HepG2 (cell line): Measurements from ENCODE around the gene RER1. TPM values are rescaled to one million over a fixed set of nuclear protein-coding genes. Genes with fewer than 3 reads are reported as not detected.

Source experiments
- ATAD3A ChIP-seq: sonication (generic); formaldehyde crosslinking; IDR thresholded peaks from 2 replicates; pipeline ENCODE4 v1.4.0; 2020; ENCODE audit warnings: missing genetic modification reagents
- EHMT2 ChIP-seq: fragments of 200-600 bp; sonication (generic); IDR thresholded peaks from 2 replicates; pipeline ENCODE4 v1.7.0; 2017; ENCODE audit warnings: antibody characterized with exemption, low read depth, low read length, borderline replicate concordance
- ELF3 ChIP-seq: IDR thresholded peaks from 2 replicates; pipeline ENCODE4 v1.6.1; 2016; ENCODE audit warnings: missing genetic modification reagents, missing compliant biosample characterization
- ETV5 ChIP-seq: IDR thresholded peaks from 2 replicates; pipeline ENCODE4 v1.6.1; 2018; ENCODE audit warnings: missing biosample characterization, missing genetic modification reagents, inconsistent platforms, borderline replicate concordance
- GLI4 ChIP-seq: sonication (generic); formaldehyde crosslinking; IDR thresholded peaks from 2 replicates; pipeline ENCODE4 v1.5.1; 2020; ENCODE audit warnings: missing genetic modification reagents, mild to moderate bottlenecking, moderate library complexity, borderline replicate concordance
- HHEX ChIP-seq: IDR thresholded peaks from 2 replicates; pipeline ENCODE4 v1.6.1; 2016; ENCODE audit warnings: control low read depth
- MATR3 ChIP-seq: sonication (generic); formaldehyde crosslinking; IDR thresholded peaks from 2 replicates; pipeline ENCODE4 v1.4.0; 2020; ENCODE audit warnings: missing genetic modification reagents
- MXD3 ChIP-seq: IDR thresholded peaks from 2 replicates; pipeline ENCODE4 v1.6.1; 2016; ENCODE audit warnings: mild to moderate bottlenecking, missing biosample characterization, missing genetic modification reagents
- NFRKB ChIP-seq: fragments of 450-650 bp; IDR thresholded peaks from 2 replicates; pipeline ENCODE4 v1.6.1; 2017
- PITX1 ChIP-seq: sonication (generic); formaldehyde crosslinking; IDR thresholded peaks from 2 replicates; pipeline ENCODE4 v1.5.1; 2020; ENCODE audit warnings: mild to moderate bottlenecking, missing genetic modification reagents
- SMARCC2 ChIP-seq: fragments of 450-650 bp; IDR thresholded peaks from 2 replicates; pipeline ENCODE4 v1.6.1; 2017; ENCODE audit warnings: antibody characterized with exemption, mild to moderate bottlenecking
- TIGD3 ChIP-seq: sonication (generic); formaldehyde crosslinking; IDR thresholded peaks from 2 replicates; pipeline ENCODE4 v1.5.1; 2020; ENCODE audit warnings: mild to moderate bottlenecking, missing genetic modification reagents, borderline replicate concordance
- ZFAT ChIP-seq: sonication (generic); formaldehyde crosslinking; conservative IDR thresholded peaks from 2 replicates; pipeline ENCODE4 v1.8.1; 2023; ENCODE audit warnings: missing genetic modification reagents, inconsistent platforms
- ZMYM2 ChIP-seq: sonication (generic); formaldehyde crosslinking; IDR thresholded peaks from 2 replicates; pipeline ENCODE4 v1.8.0; 2022; ENCODE audit warnings: mild to moderate bottlenecking, missing genetic modification reagents
- ZNF143 ChIP-seq: sonication (generic); formaldehyde crosslinking; IDR thresholded peaks from 2 replicates; pipeline ENCODE4 v1.4.0; 2020; ENCODE audit warnings: missing genetic modification reagents
- ZNF282 ChIP-seq: fragments of 450-650 bp; IDR thresholded peaks from 2 replicates; pipeline ENCODE4 v1.6.1; 2018; ENCODE audit not compliant: partially characterized antibody
- ZNF367 ChIP-seq: sonication (generic); formaldehyde crosslinking; IDR thresholded peaks from 2 replicates; pipeline ENCODE4 v1.4.0; 2020; ENCODE audit warnings: missing genetic modification reagents, borderline replicate concordance
- ZNF512 ChIP-seq: sonication (generic); formaldehyde crosslinking; IDR thresholded peaks from 2 replicates; pipeline ENCODE4 v1.4.0; 2020; ENCODE audit warnings: mild to moderate bottlenecking, missing genetic modification reagents
- ZNF782 ChIP-seq: sonication (generic); formaldehyde crosslinking; IDR thresholded peaks from 2 replicates; pipeline ENCODE4 v1.4.0; 2020; ENCODE audit warnings: missing genetic modification reagents, mild to moderate bottlenecking, borderline replicate concordance
- ZNF83 ChIP-seq: sonication (generic); formaldehyde crosslinking; IDR thresholded peaks from 2 replicates; pipeline ENCODE4 v1.4.0; 2020; ENCODE audit warnings: missing genetic modification reagents, mild to moderate bottlenecking, borderline replicate concordance
- polyA plus RNA-seq, 8 experiments: library from polyadenylated mRNA; depleted of rRNA in 3 of 8; stranded (reverse) in 7 of 8; unstranded in 1 of 8; fragments of >200 nt; fragmentation: Illumina TruSeq in 4 of 8; extraction: Trizol in 4 of 8; gene quantifications; 2 replicates each; pipeline versions ENCODE4 v1.2.1 to v1.2.3, GENCODE V29; 2011 to 2016; ENCODE audit warnings: low read depth in 4 of 8, missing spikeins in 1 of 8, mixed read lengths in 1 of 8; ENCODE audit not compliant: insufficient read depth in 1 of 8
- total RNA-seq, 5 experiments: library from RNA; depleted of rRNA; stranded (reverse); fragments of >200 nt; fragmentation: Illumina TruSeq; extraction: Trizol; gene quantifications; 2 replicates each; pipeline ENCODE4 v1.2.3, GENCODE V29; 2016; ENCODE audit warnings: low read depth in 1 of 5
- TF ChIP-seq, protein P1 (sequence below): sonication (generic); formaldehyde crosslinking; conservative IDR thresholded peaks from 2 replicates; pipeline ENCODE4 v1.4.0; 2020; ENCODE audit warnings: missing genetic modification reagents
- TF ChIP-seq, protein P2 (sequence below): sonication (generic); formaldehyde crosslinking; IDR thresholded peaks from 2 replicates; pipeline ENCODE4 v1.9.0; 2021; ENCODE audit warnings: missing genetic modification reagents, mild to moderate bottlenecking, borderline replicate concordance

The RER1 gene
- total and polyA plus RNA-seq, 2 of the 13 experiments (the other 11 are each of a cell fraction or from before 2014, with no cell fraction given) = 128 to 164 TPM

DNA sequence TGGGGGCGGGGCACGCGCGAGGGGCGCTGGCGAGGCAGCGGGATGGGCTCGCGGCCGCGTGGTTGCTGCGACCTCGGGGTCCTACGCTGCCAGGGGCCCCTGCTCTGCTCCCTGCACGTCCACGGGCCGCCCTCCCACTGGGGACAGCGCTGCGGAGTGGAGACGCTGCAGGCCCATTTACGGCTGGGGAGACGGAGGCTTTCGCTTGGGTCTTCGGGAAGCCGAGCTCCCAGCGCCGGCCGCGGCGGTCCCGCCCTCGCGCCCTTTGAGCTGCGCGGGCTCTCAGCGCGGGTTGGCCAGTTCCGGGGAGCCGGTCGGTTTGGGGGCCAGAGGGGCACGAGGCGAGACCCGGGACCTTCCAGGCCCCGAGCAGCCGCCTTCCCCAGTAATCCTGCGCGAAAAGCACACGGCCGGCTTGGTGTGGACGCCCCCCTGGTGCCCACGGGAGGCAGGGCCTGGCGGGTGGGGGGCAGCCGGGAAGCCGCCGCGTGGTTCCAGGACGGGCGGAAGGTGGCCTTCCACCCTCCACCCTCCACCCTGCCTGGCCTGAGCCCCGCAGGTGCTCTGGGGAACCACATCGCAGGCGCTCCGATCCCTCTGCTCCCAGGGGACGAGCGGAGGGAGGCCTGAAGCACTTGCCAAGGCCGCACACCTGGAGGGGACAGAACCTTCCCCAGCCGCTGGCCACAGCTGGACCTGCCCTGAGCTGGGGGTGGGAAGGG is 21.3 kb downstream of the RER1 start (continued):
- TF ChIP-seq, protein P1, sequence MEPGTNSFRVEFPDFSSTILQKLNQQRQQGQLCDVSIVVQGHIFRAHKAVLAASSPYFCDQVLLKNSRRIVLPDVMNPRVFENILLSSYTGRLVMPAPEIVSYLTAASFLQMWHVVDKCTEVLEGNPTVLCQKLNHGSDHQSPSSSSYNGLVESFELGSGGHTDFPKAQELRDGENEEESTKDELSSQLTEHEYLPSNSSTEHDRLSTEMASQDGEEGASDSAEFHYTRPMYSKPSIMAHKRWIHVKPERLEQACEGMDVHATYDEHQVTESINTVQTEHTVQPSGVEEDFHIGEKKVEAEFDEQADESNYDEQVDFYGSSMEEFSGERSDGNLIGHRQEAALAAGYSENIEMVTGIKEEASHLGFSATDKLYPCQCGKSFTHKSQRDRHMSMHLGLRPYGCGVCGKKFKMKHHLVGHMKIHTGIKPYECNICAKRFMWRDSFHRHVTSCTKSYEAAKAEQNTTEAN (CRISPR knock-in tag) = peak; percentile 71
- TF ChIP-seq TIGD3 (CRISPR knock-in tag) (peak; percentile 14; the same call in 1 of the 2 replicates), ZNF83 (CRISPR knock-in tag) (peak; percentile 78; the same call in 1 of the 2 replicates), PITX1 (CRISPR knock-in tag) (no peak), ZNF282 (no peak), NFRKB (no peak), ATAD3A (CRISPR knock-in tag) (no peak), MXD3 (CRISPR knock-in tag) (peak; percentile 69; the same call in 1 of the 2 replicates), ZNF782 (CRISPR knock-in tag) (no peak), ELF3 (CRISPR knock-in tag) (no peak), HHEX (CRISPR knock-in tag) (no peak), GLI4 (CRISPR knock-in tag) (peak; percentile 69; the same call in 1 of the 2 replicates), ZNF512 (CRISPR knock-in tag) (no peak), SMARCC2 (no peak), ZFAT (CRISPR knock-in tag) (no peak), ZNF367 (CRISPR knock-in tag) (no peak), EHMT2 (no peak), MATR3 (CRISPR knock-in tag) (no peak), ETV5 (CRISPR knock-in tag) (no peak; the same call in 1 of the 2 replicates), ZMYM2 (CRISPR knock-in tag) (no peak), ZNF143 (CRISPR knock-in tag) (peak; percentile 60; the same call in 1 of the 2 replicates)
- TF ChIP-seq, protein P2, sequence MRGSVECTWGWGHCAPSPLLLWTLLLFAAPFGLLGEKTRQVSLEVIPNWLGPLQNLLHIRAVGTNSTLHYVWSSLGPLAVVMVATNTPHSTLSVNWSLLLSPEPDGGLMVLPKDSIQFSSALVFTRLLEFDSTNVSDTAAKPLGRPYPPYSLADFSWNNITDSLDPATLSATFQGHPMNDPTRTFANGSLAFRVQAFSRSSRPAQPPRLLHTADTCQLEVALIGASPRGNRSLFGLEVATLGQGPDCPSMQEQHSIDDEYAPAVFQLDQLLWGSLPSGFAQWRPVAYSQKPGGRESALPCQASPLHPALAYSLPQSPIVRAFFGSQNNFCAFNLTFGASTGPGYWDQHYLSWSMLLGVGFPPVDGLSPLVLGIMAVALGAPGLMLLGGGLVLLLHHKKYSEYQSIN (CRISPR knock-in tag) = no peak; the same call in 1 of the 2 replicates
